ENCODE results near the gene GART. TPM values are rescaled to one million over a fixed set of nuclear protein-coding genes. Genes with fewer than 3 reads are reported as not detected.
"Not testable (repeated sequence)": the region's sequence is repeated elsewhere in the genome, so short reads cannot be mapped to it uniquely, and the experiment has no call there.

GART gene
- total RNA-seq (10 to 100 TPM; 40.0 to 44.8 TPM), total RNA-seq (52.0 to 111 reads per million in 2 donors)

DNA sequence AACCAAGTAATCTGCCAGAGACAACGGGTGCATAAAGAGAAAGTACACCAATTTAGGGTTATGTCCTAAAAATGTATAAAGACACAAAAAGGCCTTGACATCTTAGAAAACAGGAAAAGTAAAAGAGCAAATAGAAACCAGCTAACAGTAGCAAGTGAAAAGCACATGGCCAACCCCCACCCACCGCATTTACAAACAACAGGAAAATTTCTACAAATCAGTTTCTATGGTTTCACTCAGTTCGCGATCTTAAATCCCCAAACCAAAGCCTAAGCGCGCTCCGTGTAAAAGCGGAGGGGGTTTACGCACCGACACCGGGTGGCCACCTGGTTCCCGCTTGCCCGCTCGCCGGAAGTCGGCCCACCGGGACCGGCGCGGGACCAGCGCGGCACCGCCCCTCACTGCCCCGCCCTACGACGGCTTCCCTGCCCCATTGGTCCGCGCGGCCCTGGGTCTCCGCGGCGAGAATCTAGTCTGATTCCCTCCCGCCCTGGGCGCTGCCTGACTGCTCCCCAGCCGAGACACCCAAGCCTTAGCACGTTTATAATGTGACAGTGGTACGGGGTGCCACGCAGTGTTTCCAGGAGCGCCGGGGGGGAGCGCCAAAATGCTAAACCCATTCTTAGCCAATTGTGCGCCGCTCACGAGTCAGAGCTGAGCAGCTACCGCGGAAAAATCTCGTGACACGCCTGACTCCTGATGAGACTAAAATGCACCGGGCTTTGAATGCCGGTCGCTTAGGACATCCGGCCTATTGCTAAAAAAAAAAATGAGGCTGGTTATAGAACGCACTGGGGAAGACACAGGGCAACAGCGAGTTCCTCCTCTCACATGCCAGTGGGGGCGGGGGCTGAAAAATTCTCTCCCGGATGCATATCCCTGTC is at the start of gene GART:
GART (minus strand) TSS at position 362 of the 884 bp plus-strand sequence. CDS start 2,802 bp downstream, outside the sequence.
- Mint-ChIP-seq H3K27me3 (no peaks in the 10 kb centered on the region), H3K4me3 (peak within 1 kb of the TSS; percentile 100), H3K27ac (peak within 1 kb of the TSS; percentile 100), H3K36me3 (ENCODE audit: low read depth) (peaks cover 12% of the 10 kb centered on the region), H3K4me1 (peaks cover 40% of the 10 kb centered on the region)
- ATAC-seq = peak; percentile 63
- H3K9me3 ChIP-seq (ENCODE audit: control insufficient read depth, low read length, poor library complexity, severe bottlenecking) = no peaks in the 10 kb centered on the region
- DNase-seq = peak; percentile 69 to 79 (median 79)

DNA sequence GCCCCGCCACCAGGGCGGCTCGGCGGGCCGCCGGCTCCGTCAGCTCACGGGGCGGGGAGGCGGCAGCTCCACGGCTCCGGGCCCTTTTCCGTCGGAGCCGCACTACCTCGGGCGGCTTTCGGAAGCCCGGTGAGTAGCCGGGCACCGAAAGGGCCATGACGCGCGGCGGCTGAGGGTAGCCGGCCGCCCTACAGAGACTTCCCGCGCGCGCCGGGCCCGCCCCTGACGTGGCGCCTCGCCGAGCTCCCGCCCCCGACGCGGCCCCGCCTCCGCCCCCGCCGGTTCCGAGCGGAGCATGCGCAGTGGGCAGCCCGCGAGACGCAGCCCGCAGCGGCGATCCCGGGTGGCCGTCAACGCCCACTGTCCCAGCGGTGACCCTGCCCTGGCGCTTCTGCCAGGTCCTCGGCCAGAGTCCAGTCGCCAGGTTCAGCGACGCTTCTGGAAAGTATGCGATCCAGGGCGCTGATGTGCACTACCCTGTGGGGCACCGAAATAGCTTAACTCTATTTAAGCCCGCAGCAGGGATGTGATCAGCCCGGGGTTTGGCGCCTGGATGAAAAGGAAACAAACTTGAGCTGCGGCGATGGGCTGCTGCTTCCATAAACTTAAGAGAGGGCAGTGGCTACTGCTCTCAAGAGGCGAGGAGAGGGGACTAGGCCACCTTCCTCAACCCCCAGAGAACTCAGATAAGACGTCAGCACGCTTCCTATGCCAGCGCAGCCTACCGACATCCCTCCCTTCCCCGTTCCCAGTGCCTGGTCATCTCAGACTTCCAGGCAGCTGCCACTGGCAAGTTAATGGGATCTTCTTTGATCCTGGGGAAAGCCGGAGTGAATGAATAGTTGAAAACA is 46.8 kb upstream of the GART start, which contains the start of gene DONSON:
DONSON (minus strand) TSS at position 200 of the 851 bp plus-strand sequence; CDS start at position 157, 43 bp downstream.
- no peaks in the 10 kb centered on the region for H3K9me3 ChIP-seq (ENCODE audit: control insufficient read depth, low read length, poor library complexity, severe bottlenecking)
- Mint-ChIP-seq H3K27me3 (no peaks in the 10 kb centered on the region), H3K27ac (peak within 1 kb of the TSS; percentile 87), H3K4me3 (peak within 1 kb of the TSS; percentile 94), H3K36me3 (ENCODE audit: low read depth) (no peaks in the 10 kb centered on the region), H3K4me1 (peaks cover 7% of the 10 kb centered on the region)
- DNase-seq (peak; percentile 85 to 94 (median 87)), ATAC-seq (peak; percentile 96)

DNA sequence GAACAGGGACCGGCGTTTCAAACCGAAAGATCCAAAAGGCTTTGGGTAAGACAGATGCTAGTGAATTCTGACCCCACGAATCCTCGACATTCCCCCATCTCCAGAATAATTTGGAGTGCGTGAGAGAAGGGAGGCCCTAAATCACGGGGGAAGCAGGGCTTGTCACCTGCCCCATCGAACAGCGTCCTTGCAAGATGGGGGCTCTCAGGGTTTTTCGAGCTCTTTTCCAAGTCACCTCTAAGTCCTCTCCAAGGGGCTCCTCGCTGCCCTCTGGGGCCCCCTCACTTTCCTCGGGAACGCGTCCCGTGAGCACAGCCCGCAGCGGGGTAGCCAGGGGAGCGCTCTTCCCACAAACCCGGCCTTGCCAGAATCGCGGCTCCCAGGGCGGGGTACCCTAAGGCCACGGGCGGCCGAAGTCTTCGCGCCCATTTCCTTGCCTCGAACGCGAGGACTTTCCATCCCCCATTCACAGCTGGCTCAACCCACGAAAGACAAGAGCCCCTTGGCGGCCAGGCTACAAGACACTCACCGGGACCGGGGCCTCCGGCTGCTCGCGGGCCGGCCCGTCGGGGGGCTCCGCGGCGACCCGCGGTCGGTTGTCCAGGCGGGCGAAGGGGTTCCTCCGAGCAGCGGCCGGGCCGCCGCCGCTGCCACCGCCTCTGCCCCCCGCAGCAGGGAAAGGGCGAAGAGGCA is 46.0 kb upstream of the GART start:
- Mint-ChIP-seq H3K4me3 (peak overlapping the region; percentile 94), H3K4me1 (peaks cover 7% of the 10 kb centered on the region), H3K27ac (peak overlapping the region; percentile 87), H3K36me3 (ENCODE audit: low read depth) (no peaks in the 10 kb centered on the region), H3K27me3 (no peaks in the 10 kb centered on the region)
- ATAC-seq (peak; percentile 14), DNase-seq (peak in 1 of 3 donors; percentile 13)
- H3K9me3 ChIP-seq (ENCODE audit: control insufficient read depth, low read length, poor library complexity, severe bottlenecking) = no peaks in the 10 kb centered on the region

DNA sequence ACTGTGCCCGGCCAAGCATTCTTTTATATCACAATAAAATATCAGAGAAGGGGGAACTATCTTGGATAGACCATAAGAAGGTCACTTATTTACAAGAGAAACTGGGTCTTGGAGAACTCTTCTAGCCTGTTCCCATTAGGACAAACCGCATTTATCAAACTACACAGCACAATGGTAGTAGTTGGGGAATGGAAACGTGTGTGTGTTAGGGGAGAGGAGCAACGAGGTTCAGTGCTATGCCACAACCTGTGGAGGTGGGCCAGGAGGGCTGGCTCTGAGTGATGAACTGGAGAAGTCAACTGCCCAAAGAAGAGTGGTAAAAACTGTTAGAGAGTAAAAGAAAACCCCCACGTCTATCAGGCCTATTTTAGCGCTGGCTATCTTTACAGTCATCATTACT is 45.0 kb upstream of the GART start:
- DNase-seq = no peak
- no peaks in the 10 kb centered on the region for H3K9me3 ChIP-seq (ENCODE audit: control insufficient read depth, low read length, poor library complexity, severe bottlenecking)
- peaks cover 7% of the 10 kb centered on the region for H3K4me1 Mint-ChIP-seq
- peaks cover under 1% of the 10 kb centered on the region for H3K36me3 Mint-ChIP-seq (ENCODE audit: low read depth)
- no peak overlapping the region for H3K27ac Mint-ChIP-seq
- ATAC-seq = no peak
- H3K4me3 Mint-ChIP-seq = peak overlapping the region; percentile 70
- H3K27me3 Mint-ChIP-seq = no peaks in the 10 kb centered on the region

DNA sequence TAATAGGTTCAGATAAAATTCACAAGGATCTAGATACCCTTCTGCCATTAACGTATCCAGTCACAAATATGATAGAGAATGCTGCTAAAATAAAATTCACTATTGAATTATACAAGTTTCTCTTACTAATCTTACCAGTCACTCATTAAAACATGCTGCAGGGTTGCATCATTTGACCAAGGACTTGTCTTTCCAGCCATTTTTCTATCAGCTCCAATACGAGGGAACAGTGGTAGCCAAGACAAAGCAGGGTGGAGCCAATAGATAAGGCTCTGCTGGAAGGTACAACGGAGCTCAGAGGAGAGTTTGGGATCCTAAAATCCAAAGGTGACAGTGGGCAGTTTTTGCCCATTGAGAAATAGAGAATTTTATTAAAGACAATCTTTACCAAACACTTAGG is 42.5 kb upstream of the GART start:
- Mint-ChIP-seq H3K36me3 (ENCODE audit: low read depth) (peaks cover 2% of the 10 kb centered on the region), H3K4me1 (peaks cover 7% of the 10 kb centered on the region), H3K4me3 (no peak overlapping the region), H3K27ac (no peak overlapping the region), H3K27me3 (no peaks in the 10 kb centered on the region)
- DNase-seq (no peak), ATAC-seq (no peak)
- no peaks in the 10 kb centered on the region for H3K9me3 ChIP-seq (ENCODE audit: control insufficient read depth, low read length, poor library complexity, severe bottlenecking)

DNA sequence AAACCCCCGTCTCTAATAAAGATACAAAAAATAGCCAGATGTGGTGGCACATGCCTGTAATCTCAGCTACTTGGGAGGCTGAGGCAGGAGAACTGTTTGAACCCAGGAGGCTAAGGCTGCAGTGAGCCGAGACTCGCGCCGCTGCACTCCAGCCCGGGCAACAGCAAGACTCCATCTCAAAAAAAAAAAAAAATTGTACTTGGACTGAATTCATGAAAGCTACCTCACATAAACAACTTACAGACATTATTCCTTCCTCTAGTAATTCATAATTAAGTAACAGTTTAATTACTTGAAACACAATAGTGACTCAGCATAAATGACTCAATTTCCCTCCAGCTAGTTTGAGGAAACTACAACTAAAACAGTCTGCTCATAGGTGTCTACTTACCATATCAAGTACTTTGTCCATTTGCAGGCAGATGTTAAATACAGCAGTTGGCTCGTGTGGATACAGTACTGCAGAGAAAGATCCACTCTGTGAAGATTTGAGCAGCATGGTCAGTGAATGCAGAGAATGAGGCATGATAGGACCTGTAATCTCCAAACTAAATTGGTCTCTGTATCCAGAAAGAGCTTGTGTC is 37.1 kb upstream of the GART start:
- DNase-seq = no peak
- no peaks in the 10 kb centered on the region for H3K27me3 Mint-ChIP-seq
- peak overlapping the region; percentile 54 for H3K27ac Mint-ChIP-seq
- no peaks in the 10 kb centered on the region for H3K4me1 Mint-ChIP-seq
- H3K4me3 Mint-ChIP-seq = no peak overlapping the region
- no peaks in the 10 kb centered on the region for H3K9me3 ChIP-seq (ENCODE audit: control insufficient read depth, low read length, poor library complexity, severe bottlenecking)
- H3K36me3 Mint-ChIP-seq (ENCODE audit: low read depth) = peaks cover 2% of the 10 kb centered on the region
- no peak for ATAC-seq

DNA sequence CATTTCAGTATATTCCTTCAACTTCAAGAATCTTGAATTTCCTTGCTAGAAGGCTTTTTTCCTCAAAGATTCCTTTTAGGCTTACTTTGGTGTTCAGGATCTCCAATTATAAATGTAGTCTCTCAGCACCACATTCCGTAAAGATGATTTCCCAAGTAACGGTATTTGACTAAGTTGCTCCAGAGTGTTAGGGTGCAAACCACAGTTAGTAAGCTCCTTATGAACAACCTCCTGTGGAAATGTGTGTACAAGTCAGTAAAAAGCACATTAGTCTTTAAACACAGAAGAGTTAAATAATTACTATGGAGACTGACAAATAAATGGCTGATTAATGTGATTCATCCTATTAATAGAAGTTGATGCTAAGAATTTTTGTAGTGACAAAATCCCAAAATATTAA is 36.3 kb upstream of the GART start:
- H3K36me3 Mint-ChIP-seq (ENCODE audit: low read depth) = peaks cover 2% of the 10 kb centered on the region
- no peak overlapping the region for H3K4me3 Mint-ChIP-seq
- no peaks in the 10 kb centered on the region for H3K4me1 Mint-ChIP-seq
- no peak for ATAC-seq
- H3K27me3 Mint-ChIP-seq = no peaks in the 10 kb centered on the region
- no peak for DNase-seq
- H3K9me3 ChIP-seq (ENCODE audit: control insufficient read depth, low read length, poor library complexity, severe bottlenecking) = no peaks in the 10 kb centered on the region
- H3K27ac Mint-ChIP-seq = no peak overlapping the region

DNA sequence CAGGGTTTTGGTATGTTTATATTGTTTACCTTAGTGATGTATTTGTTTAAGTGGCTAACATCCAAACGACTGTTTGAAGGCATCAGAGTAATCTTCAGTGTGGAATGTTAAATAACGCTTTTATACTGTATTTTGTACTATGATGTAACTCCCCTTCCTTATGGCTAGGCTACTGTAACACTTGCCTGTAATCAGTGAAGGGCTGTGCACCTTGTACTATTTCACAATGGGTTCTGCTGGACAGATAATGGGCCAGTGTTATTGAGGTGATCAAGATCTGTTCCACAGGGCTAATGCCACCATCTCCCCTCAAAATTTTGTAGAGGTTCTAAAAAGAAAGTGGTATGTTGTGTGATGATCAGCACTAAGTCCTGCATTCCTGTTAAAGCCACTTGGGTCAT is 34.8 kb upstream of the GART start:
- H3K9me3 ChIP-seq (ENCODE audit: control insufficient read depth, low read length, poor library complexity, severe bottlenecking); H3K36me3 Mint-ChIP-seq (ENCODE audit: low read depth); H3K27me3 Mint-ChIP-seq; ATAC-seq; H3K4me3 Mint-ChIP-seq; DNase-seq; H3K27ac Mint-ChIP-seq; H3K4me1 Mint-ChIP-seq: not testable (repeated sequence)

DNA sequence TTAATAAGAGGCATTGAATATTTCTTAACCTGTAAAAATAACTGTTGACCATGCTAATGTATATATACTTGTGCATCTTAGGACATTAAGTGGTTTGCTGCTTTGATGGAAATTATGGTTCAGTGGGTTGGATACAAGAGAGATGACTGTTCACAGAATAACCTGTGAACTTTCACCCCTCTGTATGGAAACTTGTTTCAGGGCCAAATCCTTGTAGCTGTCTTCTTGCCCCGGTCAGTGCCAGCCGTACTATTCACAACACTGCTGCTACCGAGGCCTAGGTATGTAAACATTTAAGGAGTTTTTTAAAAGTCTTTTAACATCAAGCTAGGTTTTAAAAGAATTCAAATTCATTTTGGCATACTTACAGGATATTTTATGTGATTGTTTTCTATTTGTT is 30.4 kb upstream of the GART start:
- no peak overlapping the region for H3K4me3 Mint-ChIP-seq
- no peak for DNase-seq
- no peaks in the 10 kb centered on the region for H3K9me3 ChIP-seq (ENCODE audit: control insufficient read depth, low read length, poor library complexity, severe bottlenecking)
- ATAC-seq = no peak
- peaks cover 8% of the 10 kb centered on the region for H3K4me1 Mint-ChIP-seq
- peak overlapping the region; percentile 41 for H3K27ac Mint-ChIP-seq
- H3K27me3 Mint-ChIP-seq = no peaks in the 10 kb centered on the region
- peaks cover 3% of the 10 kb centered on the region for H3K36me3 Mint-ChIP-seq (ENCODE audit: low read depth)

DNA sequence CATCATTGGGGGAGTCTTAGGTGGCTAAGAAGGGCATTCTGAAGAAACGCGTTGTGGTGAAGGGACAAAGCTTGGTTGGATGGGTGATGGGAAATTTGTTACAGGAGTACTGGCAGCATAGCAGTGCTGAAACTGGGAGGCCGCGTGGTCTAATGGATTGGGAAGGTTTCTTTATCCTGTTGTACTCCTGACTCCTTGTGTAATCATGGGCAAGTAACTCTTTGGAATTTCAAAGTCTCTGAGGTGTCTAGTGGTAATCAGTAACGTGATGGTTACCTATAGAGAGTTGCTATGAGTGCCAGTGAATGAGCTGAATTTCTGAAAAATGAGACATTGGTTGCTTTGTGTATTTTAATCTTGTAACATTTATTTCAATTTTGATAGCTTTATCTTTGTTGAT is 28.1 kb upstream of the GART start:
- Mint-ChIP-seq H3K27me3 (no peaks in the 10 kb centered on the region), H3K4me3 (no peak overlapping the region), H3K36me3 (ENCODE audit: low read depth) (peaks cover 3% of the 10 kb centered on the region), H3K4me1 (peaks cover 10% of the 10 kb centered on the region), H3K27ac (peak overlapping the region; percentile 67)
- ATAC-seq (no peak), DNase-seq (no peak)
- H3K9me3 ChIP-seq (ENCODE audit: control insufficient read depth, low read length, poor library complexity, severe bottlenecking) = no peaks in the 10 kb centered on the region

DNA sequence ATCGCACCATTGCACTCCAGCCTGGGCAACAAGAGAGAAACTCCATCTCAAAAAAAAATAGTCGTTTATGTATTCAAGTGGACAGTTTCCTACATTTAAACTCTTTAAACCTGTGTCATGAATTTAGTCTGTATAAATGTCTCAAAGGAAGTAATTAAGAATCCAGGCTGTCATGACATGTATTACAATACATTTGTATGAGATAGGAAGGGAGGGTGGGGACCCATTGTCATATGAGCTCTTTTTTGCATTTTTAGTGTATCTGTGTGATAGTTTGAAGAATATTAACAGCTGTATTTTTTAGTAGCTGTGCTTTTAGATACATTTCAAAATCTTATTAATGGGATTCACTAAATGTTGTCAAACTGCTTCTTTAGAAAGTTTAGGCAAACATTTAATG is 26.5 kb upstream of the GART start:
- Mint-ChIP-seq H3K27ac (peak overlapping the region; percentile 65), H3K36me3 (ENCODE audit: low read depth) (peaks cover 5% of the 10 kb centered on the region), H3K4me3 (no peak overlapping the region), H3K27me3 (no peaks in the 10 kb centered on the region), H3K4me1 (peaks cover 13% of the 10 kb centered on the region)
- ATAC-seq (no peak), DNase-seq (no peak)
- H3K9me3 ChIP-seq (ENCODE audit: control insufficient read depth, low read length, poor library complexity, severe bottlenecking) = no peaks in the 10 kb centered on the region

DNA sequence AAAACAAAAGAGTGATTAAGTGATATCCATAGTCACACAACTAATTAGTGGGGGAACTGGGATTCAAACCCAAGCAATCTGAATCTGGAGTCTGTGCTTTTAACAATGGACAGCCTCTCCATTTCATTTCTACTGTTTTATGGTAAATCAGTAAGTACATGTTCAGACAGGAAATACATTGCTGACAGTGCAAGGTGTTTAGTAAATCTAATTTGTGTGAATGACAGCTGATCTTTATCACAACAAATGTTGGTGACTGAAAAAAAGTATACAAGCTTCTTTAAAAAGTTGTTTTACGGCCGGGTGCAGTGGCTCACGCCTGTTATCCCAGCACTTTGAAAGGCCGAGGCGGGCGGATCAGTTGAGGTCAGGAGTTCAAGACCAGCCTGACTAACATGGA is 26.0 kb upstream of the GART start:
- no peak for DNase-seq
- ATAC-seq = no peak
- H3K4me3 Mint-ChIP-seq = no peak overlapping the region
- peak overlapping the region; percentile 65 for H3K27ac Mint-ChIP-seq
- H3K36me3 Mint-ChIP-seq (ENCODE audit: low read depth) = peaks cover 5% of the 10 kb centered on the region
- no peaks in the 10 kb centered on the region for H3K9me3 ChIP-seq (ENCODE audit: control insufficient read depth, low read length, poor library complexity, severe bottlenecking)
- no peaks in the 10 kb centered on the region for H3K27me3 Mint-ChIP-seq
- peaks cover 13% of the 10 kb centered on the region for H3K4me1 Mint-ChIP-seq

All from T-helper 17 cell (primary cell).